Fibroblast of lung (primary cell): Measurements from ENCODE around the gene CCDC116. TPM values are rescaled to one million over a fixed set of nuclear protein-coding genes. Genes with fewer than 3 reads are reported as not detected.
A peak's percentile ranks its signal among the peaks of the same experiment; 100 is the strongest.

Experiments used
- DNase-seq, 2 donors: peaks; one replicate each; pipeline versions ENCODE4 v3.0.0 to v3.0.0-alpha.2; 2010; ENCODE audit warnings: low read depth in 2 of 2
- H2AFZ ChIP-seq: 2 replicates; pipeline ENCODE4 v1.5.1; 2012; ENCODE audit warnings: low read length, control low read depth, inconsistent platforms
- H3K27ac ChIP-seq: 2 replicates; pipeline ENCODE4 v1.5.1; 2011; ENCODE audit warnings: low read length, control low read depth; ENCODE audit not compliant: insufficient read depth
- H3K27me3 ChIP-seq: 2 replicates; pipeline ENCODE4 v1.5.1; 2011; ENCODE audit warnings: mild to moderate bottlenecking, low read length; ENCODE audit not compliant: control insufficient read depth, insufficient read depth
- H3K36me3 ChIP-seq: 2 replicates; pipeline ENCODE4 v1.5.1; 2011; ENCODE audit warnings: low read length; ENCODE audit not compliant: control insufficient read depth, insufficient read depth
- H3K4me1 ChIP-seq: 2 replicates; pipeline ENCODE4 v1.5.1; 2011; ENCODE audit warnings: low read length; ENCODE audit not compliant: control insufficient read depth, insufficient read depth; ENCODE audit errors: extremely low read depth
- H3K4me2 ChIP-seq: 2 replicates; pipeline ENCODE4 v1.5.1; 2011; ENCODE audit warnings: low read length, control low read depth; ENCODE audit not compliant: insufficient read depth; ENCODE audit errors: extremely low read depth
- H3K4me3 ChIP-seq, 4 experiments: fragments of 200-600 bp in 1 of 4; sonication (generic) in 1 of 4; replicated peaks in 1 of 4; 2 replicates each; pipeline ENCODE4 v1.5.1; 2011 to 2016; ENCODE audit warnings: low read length in 4 of 4, low read depth in 3 of 4, mild to moderate bottlenecking in 3 of 4, control low read depth in 2 of 4, inconsistent platforms in 1 of 4, mixed read lengths in 1 of 4; ENCODE audit not compliant: insufficient read depth in 1 of 4; ENCODE audit errors: control extremely low read depth in 1 of 4
- H3K79me2 ChIP-seq: 2 replicates; pipeline ENCODE4 v1.5.1; 2012; ENCODE audit warnings: mild to moderate bottlenecking, low read length, inconsistent platforms; ENCODE audit not compliant: control insufficient read depth, insufficient read depth
- H3K9ac ChIP-seq: 2 replicates; pipeline ENCODE4 v1.5.1; 2011; ENCODE audit warnings: mild to moderate bottlenecking, low read length, control low read depth; ENCODE audit not compliant: insufficient read depth
- H3K9me3 ChIP-seq: 2 replicates; pipeline ENCODE4 v1.5.1; 2012; ENCODE audit warnings: low read depth, low read length; ENCODE audit not compliant: control insufficient read depth, insufficient read depth
- H4K20me1 ChIP-seq: 2 replicates; pipeline ENCODE4 v1.5.1; 2011; ENCODE audit warnings: low read length; ENCODE audit not compliant: control insufficient read depth, insufficient read depth; ENCODE audit errors: extremely low read depth
- CTCF ChIP-seq, 2 donors: IDR thresholded peaks in 1 of 2; conservative IDR thresholded peaks in 1 of 2; 1 replicate in 1 of 2; 2 replicates in 1 of 2; pipeline ENCODE4 v1.5.1; 2011 to 2012; ENCODE audit warnings: low read length in 2 of 2, control low read depth in 1 of 2, inconsistent platforms in 1 of 2, low read depth in 1 of 2, mild to moderate bottlenecking in 1 of 2
- EZH2 ChIP-seq: IDR thresholded peaks from 2 replicates; pipeline ENCODE4 v1.5.1; 2012; ENCODE audit warnings: low read length, control low read depth, mild to moderate bottlenecking; ENCODE audit errors: missing control alignments
- polyA plus RNA-seq, 2 donors: library from polyadenylated mRNA; depleted of rRNA in 1 of 2; stranded (reverse) in 1 of 2; unstranded in 1 of 2; fragments of >200 nt; gene quantifications; 2 replicates each; pipeline ENCODE4 v1.2.1, GENCODE V29; 2011 to 2012; ENCODE audit warnings: missing spikeins in 1 of 2
- total RNA-seq: library from RNA; depleted of rRNA; stranded (reverse); fragments of >200 nt; gene quantifications from 2 replicates; pipeline ENCODE4 v1.2.1, GENCODE V29; 2014

The CCDC116 gene
- total and polyA plus RNA-seq, 2 donors (not counting 1 experiment from before 2014, with no cell fraction given) = 0.03 to 0.17 TPM

GRCh38 chr22:21624120-21624879 is 8.3 kb upstream of the CCDC116 start:
- Histone ChIP-seq H3K36me3 (peaks cover 20% of the 10 kb centered on the region), H3K79me2 (peaks cover 34% of the 10 kb centered on the region), H3K4me1 (peaks cover 5% of the 10 kb centered on the region), H3K9ac (no peak overlapping the region), H4K20me1 (no peaks in the 10 kb centered on the region), H3K9me3 (no peaks in the 10 kb centered on the region), H3K4me2 (no peak overlapping the region), H2AFZ (no peak overlapping the region), H3K27me3 (no peaks in the 10 kb centered on the region), H3K27ac (peak overlapping the region; percentile 8), H3K4me3 (no peak overlapping the region)
- DNase-seq = peak in 1 of 2 donors; percentile 38
- peak; percentile 27 to 59 for TF ChIP-seq CTCF (conservative IDR thresholded peaks at IDR 0.05 in 1 of 2, IDR thresholded peaks at IDR 0.05 in 1 of 2; ENCODE audit: low read depth in 1 of 2, low read length in 2 of 2)
- no peak for TF ChIP-seq EZH2

GRCh38 chr22:21624880-21625791 is 7.4 kb upstream of the CCDC116 start:
- Histone ChIP-seq H3K27me3 (no peaks in the 10 kb centered on the region), H3K79me2 (peaks cover 31% of the 10 kb centered on the region), H3K4me3 (no peak overlapping the region), H2AFZ (no peak overlapping the region), H3K27ac (no peak overlapping the region), H3K9ac (no peak overlapping the region), H3K9me3 (no peaks in the 10 kb centered on the region), H3K4me2 (no peak overlapping the region), H3K4me1 (peaks cover 3% of the 10 kb centered on the region), H4K20me1 (no peaks in the 10 kb centered on the region), H3K36me3 (peaks cover 20% of the 10 kb centered on the region)
- TF ChIP-seq EZH2 = no peak
- no peak for TF ChIP-seq CTCF (conservative IDR thresholded peaks at IDR 0.05 in 1 of 2, IDR thresholded peaks at IDR 0.05 in 1 of 2; ENCODE audit: low read depth in 1 of 2, low read length in 2 of 2)
- DNase-seq = no peak

- H4K20me1 ChIP-seq = no peaks in the 10 kb centered on the region
Measured at GRCh38 chr22:21626073-21626734, 6.4 kb upstream of the CCDC116 start.

More at GRCh38 chr22:21626073-21626734, 6.4 kb upstream of the CCDC116 start:
- no peaks in the 10 kb centered on the region for H3K9me3 ChIP-seq
- H2AFZ ChIP-seq = no peak overlapping the region
- peaks cover 3% of the 10 kb centered on the region for H3K4me1 ChIP-seq
- peaks cover 19% of the 10 kb centered on the region for H3K36me3 ChIP-seq
- H3K27ac ChIP-seq = no peak overlapping the region
- no peaks in the 10 kb centered on the region for H3K27me3 ChIP-seq
- no peak for TF ChIP-seq EZH2
- no peak for TF ChIP-seq CTCF (conservative IDR thresholded peaks at IDR 0.05 in 1 of 2, IDR thresholded peaks at IDR 0.05 in 1 of 2; ENCODE audit: low read depth in 1 of 2, low read length in 2 of 2)
- no peak overlapping the region for H3K9ac ChIP-seq
- H3K79me2 ChIP-seq = peaks cover 20% of the 10 kb centered on the region
- DNase-seq = no peak
- H3K4me2 ChIP-seq = no peak overlapping the region
- no peak overlapping the region for H3K4me3 ChIP-seq
